ENCODE data around the gene SLC29A3.

Gene SLC29A3

DNA sequence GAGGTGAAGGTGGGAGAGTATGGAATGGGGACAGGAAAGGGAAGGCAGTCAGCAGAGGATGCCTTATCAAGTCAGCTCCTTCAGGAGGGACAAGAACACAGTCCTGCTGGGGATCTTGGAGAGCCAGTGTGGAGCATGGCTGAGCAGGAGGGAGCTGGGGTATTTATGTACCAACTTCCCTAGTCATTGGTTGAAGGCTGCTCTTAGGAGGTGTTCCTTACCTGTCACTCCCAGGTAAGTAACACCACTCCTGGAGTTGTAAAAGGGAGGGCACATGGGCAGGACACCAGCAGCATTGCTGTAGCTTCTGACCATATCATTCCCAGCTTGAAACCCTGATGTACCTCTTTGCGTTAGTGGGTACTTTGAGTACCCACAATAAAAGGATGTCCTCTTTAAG, 29.8 kb downstream of the SLC29A3 start:
- TF ChIP-seq, protein P1, sequence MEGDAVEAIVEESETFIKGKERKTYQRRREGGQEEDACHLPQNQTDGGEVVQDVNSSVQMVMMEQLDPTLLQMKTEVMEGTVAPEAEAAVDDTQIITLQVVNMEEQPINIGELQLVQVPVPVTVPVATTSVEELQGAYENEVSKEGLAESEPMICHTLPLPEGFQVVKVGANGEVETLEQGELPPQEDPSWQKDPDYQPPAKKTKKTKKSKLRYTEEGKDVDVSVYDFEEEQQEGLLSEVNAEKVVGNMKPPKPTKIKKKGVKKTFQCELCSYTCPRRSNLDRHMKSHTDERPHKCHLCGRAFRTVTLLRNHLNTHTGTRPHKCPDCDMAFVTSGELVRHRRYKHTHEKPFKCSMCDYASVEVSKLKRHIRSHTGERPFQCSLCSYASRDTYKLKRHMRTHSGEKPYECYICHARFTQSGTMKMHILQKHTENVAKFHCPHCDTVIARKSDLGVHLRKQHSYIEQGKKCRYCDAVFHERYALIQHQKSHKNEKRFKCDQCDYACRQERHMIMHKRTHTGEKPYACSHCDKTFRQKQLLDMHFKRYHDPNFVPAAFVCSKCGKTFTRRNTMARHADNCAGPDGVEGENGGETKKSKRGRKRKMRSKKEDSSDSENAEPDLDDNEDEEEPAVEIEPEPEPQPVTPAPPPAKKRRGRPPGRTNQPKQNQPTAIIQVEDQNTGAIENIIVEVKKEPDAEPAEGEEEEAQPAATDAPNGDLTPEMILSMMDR (IDR thresholded peaks at IDR 0.05) = no peak

DNA sequence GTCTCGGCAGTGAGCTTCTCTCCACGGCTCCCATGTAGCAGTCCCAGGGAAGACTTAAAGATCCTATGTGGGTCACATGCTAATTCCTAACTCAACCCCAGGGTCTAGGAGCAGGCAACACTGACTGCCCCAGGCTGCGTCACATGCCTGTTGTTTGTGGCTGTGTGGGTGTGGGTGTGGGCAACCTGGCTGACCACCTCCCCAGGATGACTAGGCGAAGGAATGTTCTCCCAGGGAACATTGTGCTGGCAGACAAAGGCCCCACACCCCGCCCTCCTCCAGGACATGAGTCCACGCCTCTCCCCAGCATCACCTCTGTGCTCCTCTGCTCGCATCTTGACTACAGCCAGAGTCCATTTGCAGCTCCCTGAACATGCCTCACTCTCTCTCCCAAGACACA, 30.3 kb downstream of the SLC29A3 start:
- TF ChIP-seq, protein P1 (IDR thresholded peaks at IDR 0.05) = no peak

DNA sequence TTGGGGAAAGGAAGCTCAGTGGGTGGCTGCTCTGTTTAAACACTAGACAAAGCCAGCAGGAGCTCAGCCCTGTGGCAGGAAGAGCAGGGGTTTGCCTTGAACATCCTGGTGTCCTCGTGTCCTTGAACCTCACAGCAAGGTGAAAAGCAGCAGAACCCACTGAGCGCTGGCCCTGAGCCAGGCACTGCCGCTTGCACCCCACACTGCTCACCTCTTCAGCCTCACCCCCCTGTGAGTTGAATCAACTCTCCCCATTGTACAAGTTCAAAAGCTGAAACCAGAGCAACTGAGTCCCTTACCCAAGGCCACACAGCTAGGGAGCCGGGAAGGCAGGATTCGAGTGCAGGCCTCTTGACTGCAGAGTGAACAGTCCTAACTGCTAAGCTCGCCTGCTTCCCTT, 32.0 kb downstream of the SLC29A3 start:
- TF ChIP-seq, protein P1 (IDR thresholded peaks at IDR 0.05) = no peak

DNA sequence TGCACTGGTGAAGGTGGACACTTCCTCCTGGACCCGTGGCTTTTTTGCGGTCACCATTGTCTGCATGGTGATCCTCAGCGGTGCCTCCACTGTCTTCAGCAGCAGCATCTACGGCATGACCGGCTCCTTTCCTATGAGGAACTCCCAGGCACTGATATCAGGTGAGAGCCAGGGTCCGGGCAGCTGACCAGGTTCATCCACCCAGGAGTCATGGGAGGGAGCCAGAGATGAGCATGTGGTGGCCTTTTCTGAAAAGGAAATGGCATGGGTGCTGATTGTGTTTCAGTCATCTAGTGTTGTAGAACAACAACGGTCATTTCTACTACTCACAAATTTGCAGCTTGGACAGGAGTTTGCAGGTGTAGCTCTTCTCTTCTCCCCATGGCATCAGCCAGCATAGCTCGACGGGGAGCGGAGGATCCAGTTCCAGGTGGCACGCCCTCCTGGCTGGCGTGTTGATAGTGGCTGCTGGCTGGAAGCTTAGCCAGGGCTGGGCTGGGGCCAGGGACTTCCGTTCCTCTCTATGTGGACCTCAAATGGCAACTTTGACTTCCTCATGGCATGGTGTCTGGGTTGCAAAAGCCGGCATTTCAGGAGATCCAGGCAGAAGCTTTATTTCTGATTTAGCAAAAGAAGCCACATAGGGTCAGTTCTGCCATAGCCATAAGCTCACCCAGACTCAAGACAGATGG, 32.7 kb downstream of the SLC29A3 start:
- TF ChIP-seq, protein P1 (IDR thresholded peaks at IDR 0.05) = no peak

DNA sequence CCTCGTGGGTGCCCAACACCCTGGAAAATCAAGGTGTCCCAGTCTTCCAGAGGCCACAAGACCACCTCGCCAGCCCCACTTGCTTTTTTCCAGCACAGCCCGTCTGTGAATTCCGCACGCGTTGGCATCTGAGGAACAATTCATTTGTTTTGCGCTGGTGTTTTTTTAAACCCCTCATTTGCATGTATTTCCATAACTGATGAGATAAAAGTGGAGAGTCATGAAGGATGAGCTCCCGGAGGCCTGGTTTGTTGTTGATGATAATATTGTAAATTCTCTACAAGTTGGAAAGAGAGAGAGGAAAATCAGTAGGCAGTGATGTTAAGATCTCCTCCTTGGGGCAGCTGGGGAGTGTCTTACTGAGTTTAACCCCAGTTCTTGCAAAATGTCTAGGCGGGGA, 34.6 kb downstream of the SLC29A3 start:
- TF ChIP-seq, protein P1 (IDR thresholded peaks at IDR 0.05) = no peak

DNA sequence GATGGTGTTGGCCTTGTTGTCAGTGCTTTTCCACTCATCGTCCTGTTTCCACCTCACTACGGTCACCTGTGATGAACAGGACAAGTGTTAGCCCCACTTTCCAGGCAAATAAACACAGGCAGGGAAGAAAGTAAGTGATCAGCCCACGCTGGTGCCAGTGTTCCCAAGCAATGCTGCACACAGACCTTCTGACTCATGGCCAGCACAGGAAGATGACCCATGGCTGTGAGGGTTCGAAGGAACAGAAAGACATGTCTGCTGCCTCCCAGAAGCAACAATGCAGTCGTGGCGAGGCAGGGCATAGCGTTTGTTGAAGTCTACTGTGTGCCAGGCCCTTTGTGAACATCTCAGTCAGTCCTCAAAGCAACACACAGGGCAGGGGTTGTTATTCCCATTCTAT, 35.7 kb downstream of the SLC29A3 start:
- TF ChIP-seq, protein P1 (IDR thresholded peaks at IDR 0.05) = no peak

DNA sequence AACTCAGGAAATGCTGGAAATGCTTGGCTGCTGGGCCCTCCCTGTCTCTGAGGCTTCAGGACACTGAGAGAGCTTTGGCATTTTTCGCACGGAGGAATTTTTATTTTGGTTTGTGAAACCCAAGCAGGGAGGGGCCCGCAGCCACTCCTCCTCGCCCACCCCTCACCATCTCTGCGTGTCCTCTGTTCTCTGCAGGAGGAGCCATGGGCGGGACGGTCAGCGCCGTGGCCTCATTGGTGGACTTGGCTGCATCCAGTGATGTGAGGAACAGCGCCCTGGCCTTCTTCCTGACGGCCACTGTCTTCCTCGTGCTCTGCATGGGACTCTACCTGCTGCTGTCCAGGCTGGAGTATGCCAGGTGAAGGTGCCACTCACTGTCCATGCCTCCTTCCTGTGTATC, 36.8 kb downstream of the SLC29A3 start:
- TF ChIP-seq, protein P1 (IDR thresholded peaks at IDR 0.05) = no peak

DNA sequence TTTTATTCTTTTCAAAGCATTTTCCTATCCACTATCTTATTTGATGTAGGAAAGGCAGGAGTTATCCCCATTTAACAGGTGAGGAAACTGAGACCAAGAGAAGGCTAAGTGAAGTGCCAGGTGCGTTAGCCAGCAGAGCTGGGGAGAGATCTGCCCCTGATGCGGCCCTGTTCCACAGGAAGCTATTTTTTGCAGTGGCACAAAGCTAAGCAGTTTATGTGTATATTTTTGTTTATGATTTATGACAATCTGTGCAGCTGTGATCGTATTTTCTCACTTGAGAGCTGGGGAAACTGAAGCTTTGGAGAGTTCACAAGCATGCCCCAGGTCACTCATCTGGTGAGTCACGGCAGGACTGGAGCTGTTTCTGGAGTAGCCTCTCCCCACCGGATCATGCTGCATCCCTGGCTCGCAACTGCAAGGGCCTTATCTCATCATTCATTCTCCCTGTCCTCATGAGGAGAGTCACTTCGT, 38.8 kb downstream of the SLC29A3 start:
- TF ChIP-seq, protein P1 (IDR thresholded peaks at IDR 0.05) = no peak
